IPS-NIHi11 (cell line): ENCODE data around the gene HOXA9.
A peak's percentile ranks its signal among the peaks of the same experiment; 100 is the strongest.

Source experiments
- DNase-seq: peaks from one replicate; pipeline ENCODE4 v3.0.0; 2012; ENCODE audit warnings: mixed read lengths, low spot score

HOXA9 gene

GRCh38 chr7:27126596-27127327 is 38.6 kb downstream of the HOXA9 start:
- DNase-seq: no peak

GRCh38 chr7:27125986-27126394 is 39.3 kb downstream of the HOXA9 start:
- no peak for DNase-seq

- DNase-seq: no peak
Measured at GRCh38 chr7:27124902-27125689, 40.2 kb downstream of the HOXA9 start.

GRCh38 chr7:27124096-27124901 is 41.0 kb downstream of the HOXA9 start:
- no peak for DNase-seq

GRCh38 chr7:27123477-27124053 is 41.8 kb downstream of the HOXA9 start:
- DNase-seq: no peak

- DNase-seq: no peak
Measured at GRCh38 chr7:27123007-27123476, 42.3 kb downstream of the HOXA9 start.

- DNase-seq: no peak
Measured at GRCh38 chr7:27122077-27122910, 43.0 kb downstream of the HOXA9 start.

GRCh38 chr7:27121684-27122076 is 43.7 kb downstream of the HOXA9 start:
- no peak for DNase-seq

- no peak for DNase-seq
Measured at GRCh38 chr7:27119412-27119911, 45.9 kb downstream of the HOXA9 start.

GRCh38 chr7:27118580-27118979 is 46.8 kb downstream of the HOXA9 start:
- no peak for DNase-seq

GRCh38 chr7:27117887-27118491 is 47.3 kb downstream of the HOXA9 start:
- no peak for DNase-seq

- peak; percentile 61 for DNase-seq
Measured at GRCh38 chr7:27116962-27117886, 48.1 kb downstream of the HOXA9 start.

- no peak for DNase-seq
Measured at GRCh38 chr7:27116031-27116961, 49.0 kb downstream of the HOXA9 start.

- DNase-seq: no peak
Measured at GRCh38 chr7:27115221-27116026, 49.9 kb downstream of the HOXA9 start.

GRCh38 chr7:27114881-27115220 is 50.5 kb downstream of the HOXA9 start:
- DNase-seq: no peak

GRCh38 chr7:27113991-27114769 is 51.2 kb downstream of the HOXA9 start:
- DNase-seq: peak; percentile 64
